SJCRH30 (cell line): ENCODE data around the gene SSX2IP. TPM values are rescaled to one million over a fixed set of nuclear protein-coding genes. Genes with fewer than 3 reads are reported as not detected.
A peak's percentile ranks its signal among the peaks of the same experiment; 100 is the strongest.
"Not testable (repeated sequence)": the region's sequence is repeated elsewhere in the genome, so short reads cannot be mapped to it uniquely, and the experiment has no call there.

Experiments used
- DNase-seq, 2 experiments: peaks; one replicate each; pipeline ENCODE4 v3.0.0-alpha.2; 2015 to 2020
- H3K27ac ChIP-seq: fragments of 250-450 bp; sonication (Bioruptor Pico); 2 replicates; pipeline ENCODE4 v1.5.1; 2020; ENCODE audit warnings: mild to moderate bottlenecking, moderate library complexity
- H3K27me3 ChIP-seq: fragments of 250-450 bp; sonication (Bioruptor Pico); 2 replicates; pipeline ENCODE4 v1.5.1; 2020; ENCODE audit warnings: mild to moderate bottlenecking, moderate library complexity
- H3K36me3 ChIP-seq: fragments of 250-450 bp; sonication (Bioruptor Pico); 2 replicates; pipeline ENCODE4 v1.5.1; 2020; ENCODE audit warnings: mild to moderate bottlenecking, moderate library complexity
- H3K4me1 ChIP-seq: fragments of 250-450 bp; sonication (Bioruptor Pico); 2 replicates; pipeline ENCODE4 v1.5.1; 2020; ENCODE audit warnings: mild to moderate bottlenecking, moderate library complexity
- H3K4me3 ChIP-seq: fragments of 250-450 bp; sonication (Bioruptor Pico); 2 replicates; pipeline ENCODE4 v1.5.1; 2020; ENCODE audit warnings: mild to moderate bottlenecking, moderate library complexity
- H3K9me3 ChIP-seq: fragments of 250-450 bp; sonication (Bioruptor Pico); replicated peaks from 2 replicates; pipeline ENCODE4 v1.5.1; 2020; ENCODE audit warnings: mild to moderate bottlenecking, moderate library complexity
- total RNA-seq: library from RNA; depleted of rRNA; stranded (reverse); fragments of >200 nt; shearing (Covaris generic); gene quantifications from 2 replicates; pipeline ENCODE4 v1.2.3, GENCODE V29; 2014

SSX2IP gene
- total RNA-seq, 1 experiment from 2014 or later, result 27.2 TPM

GRCh38 chr1:84675106-84675505 is 15.2 kb downstream of the SSX2IP start:
- Histone ChIP-seq H3K4me3 (no peak overlapping the region), H3K27me3 (no peaks in the 10 kb centered on the region), H3K27ac (no peak overlapping the region), H3K9me3 (no peaks in the 10 kb centered on the region), H3K4me1 (peaks cover 12% of the 10 kb centered on the region), H3K36me3 (0 out of 2 replicates have a peak, but pooled peaks cover 5% of the 10 kb centered on the region)
- DNase-seq, result no peak

- no peaks in the 10 kb centered on the region for H3K9me3 ChIP-seq
- DNase-seq, result no peak
Observed at GRCh38 chr1:84674705-84675104, 15.6 kb downstream of the SSX2IP start.

DNA sequence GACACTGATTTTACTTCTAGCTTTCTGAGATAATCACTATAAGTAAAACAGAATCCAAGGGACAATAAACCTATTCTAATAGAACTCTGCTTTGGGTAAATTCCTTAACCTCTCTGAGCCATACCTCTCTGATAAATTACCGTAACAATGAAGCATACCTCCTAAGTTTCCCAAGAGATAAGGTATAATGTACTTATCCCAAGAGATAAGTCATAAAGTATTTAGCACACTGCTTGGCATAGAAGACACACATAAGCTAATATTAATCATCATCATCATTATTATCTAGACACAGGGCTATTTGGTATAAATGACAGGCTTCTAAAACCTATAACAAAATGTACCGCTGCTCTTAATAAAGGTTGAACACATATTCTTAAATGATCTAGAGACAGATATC is 16.2 kb downstream of the SSX2IP start:
- H3K27me3 ChIP-seq, result no peaks in the 10 kb centered on the region
- H3K36me3 ChIP-seq, result peaks cover 7% of the 10 kb centered on the region; the same call in 1 of the 2 replicates
- no peak overlapping the region for H3K27ac ChIP-seq
- no peak for DNase-seq
- no peak overlapping the region for H3K4me3 ChIP-seq
- no peaks in the 10 kb centered on the region for H3K9me3 ChIP-seq
- peaks cover 12% of the 10 kb centered on the region for H3K4me1 ChIP-seq

More at GRCh38 chr1:84674705-84675104, 15.6 kb downstream of the SSX2IP start:
- Histone ChIP-seq H3K4me3 (no peak overlapping the region), H3K36me3 (0 out of 2 replicates have a peak, but pooled peaks cover 5% of the 10 kb centered on the region), H3K27ac (no peak overlapping the region), H3K4me1 (peaks cover 12% of the 10 kb centered on the region), H3K27me3 (no peaks in the 10 kb centered on the region)

DNA sequence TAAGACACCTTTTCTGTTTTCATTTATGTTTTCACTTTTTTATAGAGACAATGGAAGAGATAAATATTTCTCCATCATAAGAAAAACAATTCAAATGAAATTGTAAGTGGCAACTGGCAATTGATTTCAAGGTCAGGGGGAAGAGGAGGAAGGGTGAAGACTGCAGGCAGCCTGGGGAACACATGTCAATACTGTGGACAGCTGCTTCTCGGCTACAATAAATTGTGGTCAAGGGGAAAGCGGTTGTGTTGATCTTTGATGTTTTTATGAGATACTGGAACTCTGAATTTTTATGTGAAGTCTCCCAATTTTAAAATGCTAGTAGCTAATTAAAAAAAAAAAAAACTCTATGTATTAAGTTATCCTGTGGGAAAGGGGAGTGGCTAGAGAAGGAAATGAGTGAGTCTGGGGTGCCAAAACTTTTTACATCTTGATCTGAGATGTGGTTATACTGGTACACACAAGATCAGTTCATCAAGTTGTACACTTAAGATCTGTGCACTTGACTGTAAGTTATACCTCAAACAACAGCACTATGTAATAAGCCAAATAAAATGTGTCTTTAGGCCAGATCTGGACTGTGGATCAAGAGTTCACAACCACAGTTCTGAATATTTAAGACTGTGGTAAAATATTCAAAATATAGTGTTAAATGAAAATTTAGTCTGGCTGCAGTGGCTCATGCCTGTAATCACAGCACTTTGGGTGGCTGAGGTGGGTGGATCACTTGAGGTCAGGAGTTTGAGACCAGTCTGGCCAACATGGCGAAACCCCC is 18.0 kb downstream of the SSX2IP start:
- Histone ChIP-seq H3K9me3 (no peaks in the 10 kb centered on the region), H3K4me1 (peaks cover 12% of the 10 kb centered on the region), H3K27ac (no peak overlapping the region), H3K36me3 (peaks cover 5% of the 10 kb centered on the region; the same call in 1 of the 2 replicates), H3K4me3 (no peak overlapping the region), H3K27me3 (no peaks in the 10 kb centered on the region)
- peak; percentile 36 to 68 for DNase-seq

DNA sequence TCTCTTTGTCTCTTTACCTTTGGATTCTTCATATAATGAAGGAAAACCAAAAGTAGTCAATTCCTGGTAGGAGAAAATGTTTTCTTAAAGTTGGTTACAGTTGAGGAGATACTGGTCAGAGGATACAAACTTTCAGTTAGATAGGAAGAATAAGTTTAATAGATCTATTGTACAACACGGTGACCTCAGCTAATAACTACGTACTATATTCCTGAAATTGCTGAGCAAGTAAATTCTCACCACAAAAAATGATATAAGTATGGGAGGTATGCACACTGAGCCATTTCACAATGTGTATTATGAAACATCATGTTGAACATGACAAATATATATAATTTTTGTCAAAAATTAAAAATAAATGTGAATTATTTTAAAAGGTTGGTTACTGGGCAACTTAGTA is 20.4 kb downstream of the SSX2IP start:
- Histone ChIP-seq H3K27me3 (no peaks in the 10 kb centered on the region), H3K36me3 (peaks cover 11% of the 10 kb centered on the region; the same call in 1 of the 2 replicates), H3K4me1 (peaks cover 15% of the 10 kb centered on the region), H3K27ac (no peak overlapping the region), H3K4me3 (no peak overlapping the region), H3K9me3 (no peaks in the 10 kb centered on the region)
- DNase-seq, result no peak

GRCh38 chr1:84668185-84668584 is 22.1 kb downstream of the SSX2IP start:
- peak in 1 of 2 experiments; percentile 10 for DNase-seq
- H3K27ac ChIP-seq, result no peak overlapping the region
- no peaks in the 10 kb centered on the region for H3K9me3 ChIP-seq
- H3K4me1 ChIP-seq, result peaks cover 15% of the 10 kb centered on the region
- peaks cover 11% of the 10 kb centered on the region; the same call in 1 of the 2 replicates for H3K36me3 ChIP-seq
- no peak overlapping the region for H3K4me3 ChIP-seq
- no peaks in the 10 kb centered on the region for H3K27me3 ChIP-seq

DNA sequence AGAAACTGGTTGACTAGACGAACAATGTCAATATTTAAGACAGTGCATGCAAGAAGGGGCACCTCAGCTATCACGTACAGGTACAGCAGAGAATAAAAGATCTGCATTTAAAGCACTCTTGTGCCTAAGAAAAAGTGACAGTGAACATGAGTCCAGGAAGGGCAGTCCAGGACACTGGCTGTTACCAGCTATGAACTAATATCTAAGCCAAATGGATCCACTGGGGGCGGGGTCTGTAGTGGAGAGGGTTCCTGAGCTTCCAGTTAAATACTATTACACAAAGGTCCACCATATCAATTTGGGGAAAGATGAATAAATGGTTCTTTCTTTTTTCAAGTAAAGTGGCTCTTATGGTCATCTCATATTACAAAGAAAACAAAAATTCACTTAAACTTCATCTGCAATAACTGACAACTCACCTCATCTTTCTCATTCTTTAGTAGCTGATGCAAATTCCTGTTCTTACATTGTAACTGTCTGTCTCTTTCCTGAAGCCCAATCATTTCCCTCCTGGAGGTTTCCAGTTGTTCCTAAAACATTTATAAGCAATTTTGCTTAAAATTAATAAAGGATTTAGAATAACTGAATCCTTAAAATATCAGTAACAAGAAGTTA is 24.5 kb downstream of the SSX2IP start:
- peaks cover 18% of the 10 kb centered on the region; the same call in 1 of the 2 replicates for H3K36me3 ChIP-seq
- no peaks in the 10 kb centered on the region for H3K27me3 ChIP-seq
- no peak overlapping the region for H3K4me3 ChIP-seq
- DNase-seq, result peak in 1 of 2 experiments; percentile 14
- H3K4me1 ChIP-seq, result 0 out of 2 replicates have a peak, but pooled peaks cover 3% of the 10 kb centered on the region
- no peak overlapping the region for H3K27ac ChIP-seq
- H3K9me3 ChIP-seq, result no peaks in the 10 kb centered on the region

GRCh38 chr1:84653130-84653677 is 37.1 kb downstream of the SSX2IP start:
- Histone ChIP-seq H3K36me3 (peaks cover 34% of the 10 kb centered on the region), H3K27me3 (no peaks in the 10 kb centered on the region), H3K4me1 (no peaks in the 10 kb centered on the region), H3K27ac (no peak overlapping the region), H3K9me3 (no peaks in the 10 kb centered on the region), H3K4me3 (no peak overlapping the region)
- no peak for DNase-seq

GRCh38 chr1:84644472-84644871 is 45.8 kb downstream of the SSX2IP start:
- Histone ChIP-seq H3K27me3 (no peaks in the 10 kb centered on the region), H3K27ac (no peak overlapping the region), H3K4me1 (no peaks in the 10 kb centered on the region), H3K4me3 (no peak overlapping the region), H3K36me3 (peaks cover 10% of the 10 kb centered on the region), H3K9me3 (no peaks in the 10 kb centered on the region)
- no peak for DNase-seq

GRCh38 chr1:84643183-84643582 is 47.1 kb downstream of the SSX2IP start:
- Histone ChIP-seq H3K27me3 (no peaks in the 10 kb centered on the region), H3K4me1 (no peaks in the 10 kb centered on the region), H3K36me3 (peaks cover 8% of the 10 kb centered on the region; the same call in 1 of the 2 replicates), H3K9me3 (no peaks in the 10 kb centered on the region), H3K27ac (no peak overlapping the region), H3K4me3 (no peak overlapping the region)
- DNase-seq, result no peak

- H3K9me3 ChIP-seq, result no peaks in the 10 kb centered on the region
- DNase-seq, result no peak
- no peaks in the 10 kb centered on the region for H3K27me3 ChIP-seq
- H3K36me3 ChIP-seq, result peaks cover 5% of the 10 kb centered on the region; the same call in 1 of the 2 replicates
- H3K4me1 ChIP-seq, result no peaks in the 10 kb centered on the region
- no peak overlapping the region for H3K27ac ChIP-seq
- H3K4me3 ChIP-seq, result no peak overlapping the region
Observed at GRCh38 chr1:84642774-84643173, 47.5 kb downstream of the SSX2IP start.

GRCh38 chr1:84639731-84640130 is 50.5 kb downstream of the SSX2IP start:
- H3K4me3 ChIP-seq, H3K36me3 ChIP-seq, H3K27ac ChIP-seq, H3K9me3 ChIP-seq, H3K4me1 ChIP-seq, H3K27me3 ChIP-seq, DNase-seq: not testable (repeated sequence)

GRCh38 chr1:84635429-84635828 is 54.8 kb downstream of the SSX2IP start:
- no peak overlapping the region for H3K4me3 ChIP-seq
- DNase-seq, result no peak
- peaks cover 18% of the 10 kb centered on the region for H3K4me1 ChIP-seq
- H3K9me3 ChIP-seq, result no peaks in the 10 kb centered on the region
- no peak overlapping the region for H3K27ac ChIP-seq
- H3K36me3 ChIP-seq, result no peaks in the 10 kb centered on the region
- H3K27me3 ChIP-seq, result no peaks in the 10 kb centered on the region

DNA sequence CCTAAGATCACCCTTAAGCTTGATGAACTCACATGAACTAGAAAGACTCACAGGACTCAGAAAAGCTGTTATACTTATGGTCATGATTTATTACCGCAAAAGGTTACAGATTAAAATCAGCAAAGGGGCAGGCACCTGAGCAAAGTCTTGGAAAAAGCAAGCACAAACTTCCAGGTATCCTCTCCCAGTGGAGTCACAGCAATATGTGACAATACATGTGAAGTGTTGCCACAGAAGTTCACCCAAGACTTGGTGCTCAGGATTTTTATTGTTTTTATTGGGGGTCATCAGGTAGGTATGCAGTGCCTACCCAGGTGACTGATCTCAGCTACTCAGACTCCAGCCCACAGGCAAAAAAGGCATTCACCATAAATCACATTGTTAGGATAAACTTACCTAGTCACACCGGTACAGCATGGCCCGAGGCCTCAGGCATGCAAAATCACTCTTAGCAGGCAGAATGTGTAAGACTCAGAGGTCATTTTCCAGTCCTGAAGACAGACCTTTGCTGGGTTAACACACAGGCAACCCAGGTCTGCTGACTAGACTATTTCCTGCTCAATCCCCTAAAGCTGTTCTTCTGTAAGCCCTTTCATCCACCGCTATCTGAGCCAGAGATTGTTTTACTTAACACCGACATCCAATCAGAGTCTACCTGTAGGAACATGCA is 55.6 kb downstream of the SSX2IP start:
- H3K27me3 ChIP-seq, result no peaks in the 10 kb centered on the region
- H3K27ac ChIP-seq, result no peak overlapping the region
- H3K4me3 ChIP-seq, result no peak overlapping the region
- no peaks in the 10 kb centered on the region for H3K9me3 ChIP-seq
- no peak for DNase-seq
- peaks cover 18% of the 10 kb centered on the region for H3K4me1 ChIP-seq
- no peaks in the 10 kb centered on the region for H3K36me3 ChIP-seq
